Gastroesophageal sphincter (tissue), 4 donors: Measurements from ENCODE around the gene RDH11. TPM values are rescaled to one million over a fixed set of nuclear protein-coding genes. Genes with fewer than 3 reads are reported as not detected.
"Not testable (repeated sequence)": the region's sequence is repeated elsewhere in the genome, so short reads cannot be mapped to it uniquely, and the experiment has no call there.

Experiments used
- ATAC-seq: fragments of 150-250 bp; one replicate; pipeline ENCODE4 v1.9.1; 2016; ENCODE audit warnings: mild to moderate bottlenecking, moderate library complexity
- H3K27ac ChIP-seq, 4 donors: fragments of 200-600 bp; sonication (generic) in 3 of 4; 1 replicate in 3 of 4; 2 replicates in 1 of 4; pipeline ENCODE4 v1.5.1; 2016 to 2019
- H3K27me3 ChIP-seq: fragments of 200-600 bp; sonication (generic); one replicate; pipeline ENCODE4 v1.5.1; 2019
- H3K36me3 ChIP-seq, 2 donors: fragments of 200-600 bp; sonication (generic); one replicate each; pipeline ENCODE4 v1.5.1; 2019; ENCODE audit warnings: control low read depth in 1 of 2
- H3K4me1 ChIP-seq, 3 donors: fragments of 200-600 bp; sonication (generic); 1 replicate in 2 of 3; 2 replicates in 1 of 3; pipeline ENCODE4 v1.5.1; 2016 to 2019; ENCODE audit warnings: control low read depth in 2 of 3
- H3K4me3 ChIP-seq, 2 donors: fragments of 200-600 bp; sonication (generic); one replicate each; pipeline ENCODE4 v1.5.1; 2019; ENCODE audit warnings: mild to moderate bottlenecking in 1 of 2, moderate library complexity in 1 of 2
- H3K9me3 ChIP-seq, 3 donors: fragments of 200-600 bp; sonication (generic); one replicate each; pipeline ENCODE4 v1.5.1; 2017 to 2019; ENCODE audit warnings: control low read depth in 2 of 3
- CTCF ChIP-seq, 4 experiments: fragments of 200-600 bp in 2 of 4; fragments of 450-650 bp in 2 of 4; sonication (generic) in 1 of 4; IDR thresholded peaks; one replicate each; pipeline ENCODE4 v1.5.1; 2017 to 2019; ENCODE audit warnings: antibody characterized with exemption in 4 of 4, mild to moderate bottlenecking in 2 of 4, moderate library complexity in 2 of 4
- EP300 ChIP-seq: sonication (generic); formaldehyde crosslinking; IDR thresholded peaks from one replicate; pipeline ENCODE4 v1.6.1; 2017; ENCODE audit warnings: antibody characterized with exemption, mild to moderate bottlenecking
- POLR2A ChIP-seq, 2 donors: fragments of 450-650 bp; IDR thresholded peaks; one replicate each; pipeline ENCODE4 v1.6.1; 2017; ENCODE audit warnings: antibody characterized with exemption in 2 of 2, mild to moderate bottlenecking in 2 of 2, moderate library complexity in 1 of 2
- POLR2AphosphoS5 ChIP-seq: sonication (generic); formaldehyde crosslinking; IDR thresholded peaks from one replicate; pipeline ENCODE4 v1.6.1; 2017; ENCODE audit warnings: antibody characterized with exemption
- WGBS, 2 donors: methylation state at CpG; one replicate each; pipeline ENCODE4 v1.1.5; 2018; ENCODE audit warnings: low coverage in 1 of 2; 5-methylcytosine and 5-hydroxymethylcytosine counted together
- total RNA-seq, 4 donors: library from RNA; depleted of rRNA; stranded (reverse); fragments of >200 nt; gene quantifications; one replicate each; pipeline ENCODE4 v1.1.0, GENCODE V29; 2016

RDH11 gene
- total RNA-seq, 4 donors from 2014 or later: 38.5 to 42.5 (median 41.4) TPM

GRCh38 chr14:67727361-67727760 lies 31.8 kb upstream of the RDH11 start:
- Histone ChIP-seq H3K4me3 (no peak overlapping the region), H3K27ac (no peak overlapping the region), H3K9me3 (peaks cover 0 to 6% (median 0%) of the 10 kb centered on the region in 3 donors), H3K4me1 (peaks cover 0 to 6% (median 4%) of the 10 kb centered on the region in 3 donors), H3K36me3 (no peaks in the 10 kb centered on the region), H3K27me3 (peaks cover 7% of the 10 kb centered on the region)
- ATAC-seq: no peak
- TF ChIP-seq CTCF (IDR thresholded peaks at IDR 0.05) (no peak), POLR2AphosphoS5 (no peak), EP300 (no peak), POLR2A (IDR thresholded peaks at IDR 0.05) (no peak)
- WGBS, 2 donors: 93% methylated on average over 3 to 4 of the region's 7 CpGs

DNA sequence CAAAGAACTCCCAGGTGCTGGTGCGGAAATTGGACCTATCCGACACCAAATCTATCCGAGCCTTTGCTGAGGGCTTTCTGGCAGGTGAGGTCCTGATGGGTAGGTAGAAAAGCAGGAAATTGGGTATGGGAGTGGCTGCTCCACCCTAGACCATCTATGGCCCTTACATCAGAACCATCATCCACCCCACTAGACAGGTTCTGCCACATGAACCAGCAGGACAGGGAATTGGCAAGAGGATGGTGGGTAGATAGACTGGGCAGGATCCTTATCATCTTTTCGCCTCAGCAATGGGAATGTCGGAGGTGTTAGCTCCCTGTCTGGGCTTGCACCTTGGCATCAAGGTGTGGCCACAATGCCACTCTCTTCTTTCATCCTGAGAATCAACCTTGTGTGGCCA lies 29.6 kb upstream of the RDH11 start:
- Histone ChIP-seq H3K27ac (no peak overlapping the region), H3K36me3 (no peaks in the 10 kb centered on the region), H3K4me1 (peaks cover 0 to 11% (median 9%) of the 10 kb centered on the region in 3 donors), H3K9me3 (peaks cover 0 to 6% (median 0%) of the 10 kb centered on the region in 3 donors), H3K4me3 (no peak overlapping the region), H3K27me3 (peaks cover 7% of the 10 kb centered on the region)
- TF ChIP-seq POLR2A (IDR thresholded peaks at IDR 0.05) (no peak), CTCF (IDR thresholded peaks at IDR 0.05) (no peak), POLR2AphosphoS5 (no peak), EP300 (no peak)
- ATAC-seq: no peak
- 85 to 88% methylated on average over 2 to 5 of the region's 5 CpGs for WGBS, 2 donors

DNA sequence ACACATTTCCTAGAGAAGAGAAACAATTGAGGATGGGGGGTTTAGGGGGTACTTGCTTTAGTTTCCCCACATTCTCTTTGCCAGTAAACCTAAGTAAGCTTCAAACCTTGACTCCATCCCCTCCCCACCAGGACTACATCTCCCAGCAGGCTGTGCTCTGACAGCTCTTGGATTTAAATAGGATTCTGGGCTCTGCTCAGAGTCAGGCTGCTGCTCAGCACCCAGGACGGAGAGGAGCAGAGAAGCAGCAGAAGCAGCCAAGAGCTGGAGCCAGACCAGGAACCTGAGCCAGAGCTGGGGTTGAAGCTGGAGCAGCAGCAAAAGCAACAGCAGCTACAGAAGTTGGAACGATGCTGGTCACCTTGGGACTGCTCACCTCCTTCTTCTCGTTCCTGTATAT lies 26.7 kb upstream of the RDH11 start:
- Histone ChIP-seq H3K27me3 (peaks cover 7% of the 10 kb centered on the region), H3K9me3 (peaks cover 0 to 6% (median 0%) of the 10 kb centered on the region in 3 donors), H3K27ac (peak overlapping the region in 1 of 4 donors; percentile 4), H3K4me3 (no peak overlapping the region), H3K4me1 (peaks cover 0 to 11% (median 9%) of the 10 kb centered on the region in 3 donors), H3K36me3 (no peaks in the 10 kb centered on the region)
- TF ChIP-seq EP300 (no peak), POLR2AphosphoS5 (peak; percentile 16), CTCF (IDR thresholded peaks at IDR 0.05) (no peak)
- WGBS, 2 donors: 0 to 33% methylated on average over 2 to 3 of the region's 3 CpGs
- peak; percentile 89 for ATAC-seq

DNA sequence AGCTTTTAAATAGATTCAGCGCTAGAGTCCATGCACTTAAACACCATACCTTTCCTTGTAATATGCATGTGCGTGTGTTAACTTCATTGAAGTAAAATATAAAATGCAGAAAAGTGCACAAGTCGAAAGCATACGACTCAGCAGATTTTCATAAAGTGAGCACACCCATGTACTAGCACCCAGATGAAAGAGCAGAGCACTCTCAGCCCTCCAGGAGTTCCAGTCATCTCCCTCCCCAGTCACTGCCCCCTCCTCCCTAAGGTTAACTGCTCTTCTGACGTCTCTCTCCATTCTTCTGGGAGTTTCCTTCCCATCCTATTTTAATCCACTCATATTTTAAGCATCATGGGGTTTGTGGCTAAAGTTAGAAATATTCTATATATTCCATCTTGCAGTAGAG lies 26.3 kb upstream of the RDH11 start:
- TF ChIP-seq CTCF (IDR thresholded peaks at IDR 0.05) (no peak), POLR2AphosphoS5 (no peak), EP300 (no peak), POLR2A (IDR thresholded peaks at IDR 0.05) (no peak)
- peak overlapping the region in 1 of 4 donors; percentile 4 for H3K27ac ChIP-seq
- H3K4me1 ChIP-seq: peaks cover 0 to 11% (median 9%) of the 10 kb centered on the region in 3 donors
- peaks cover 7% of the 10 kb centered on the region for H3K27me3 ChIP-seq
- ATAC-seq: no peak
- H3K4me3 ChIP-seq: no peak overlapping the region
- no peaks in the 10 kb centered on the region for H3K36me3 ChIP-seq
- WGBS, 2 donors: 64 to 66% methylated on average over 5 of the region's 5 CpGs
- H3K9me3 ChIP-seq: peaks cover 0 to 4% (median 0%) of the 10 kb centered on the region in 3 donors

- H3K4me3 ChIP-seq: no peak overlapping the region
- H3K27me3 ChIP-seq: peaks cover under 1% of the 10 kb centered on the region
- peaks cover 0 to 11% (median 9%) of the 10 kb centered on the region in 3 donors for H3K4me1 ChIP-seq
- no peak for TF ChIP-seq EP300
- TF ChIP-seq POLR2A (IDR thresholded peaks at IDR 0.05): no peak
- no peak for TF ChIP-seq CTCF (IDR thresholded peaks at IDR 0.05)
- no peak for TF ChIP-seq POLR2AphosphoS5
- 49% methylated on average over 2 of the region's 2 CpGs; no CpG with 5 or more reads in 1 of the 2 donors for WGBS, 2 donors
- ATAC-seq: no peak
- H3K27ac ChIP-seq: no peak overlapping the region
- no peaks in the 10 kb centered on the region for H3K36me3 ChIP-seq
- no peaks in the 10 kb centered on the region for H3K9me3 ChIP-seq
These were observed 24.3 kb upstream of the RDH11 start for GRCh38 chr14:67719866-67720265.

DNA sequence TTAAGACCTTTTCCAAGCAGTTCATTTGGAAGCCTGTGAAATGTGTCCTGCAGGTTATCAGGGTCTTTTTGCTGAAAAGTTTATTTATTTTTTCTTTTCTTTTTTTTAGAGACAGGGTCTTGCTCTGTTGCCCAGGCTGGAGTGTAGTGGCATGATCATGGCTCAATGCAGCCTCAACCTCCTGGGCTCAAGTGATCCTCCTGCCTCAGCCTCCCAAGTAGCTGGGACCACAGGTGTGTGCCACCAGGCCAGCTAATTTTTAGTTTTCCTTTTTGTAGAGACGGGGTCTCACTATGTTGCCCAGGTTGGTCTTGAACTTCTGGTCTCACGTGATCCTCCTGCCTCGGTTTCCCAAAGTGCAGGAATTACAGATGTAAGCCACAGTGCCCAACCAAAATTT lies 23.8 kb upstream of the RDH11 start:
- H3K9me3 ChIP-seq, H3K27me3 ChIP-seq, H3K36me3 ChIP-seq, H3K27ac ChIP-seq, H3K4me3 ChIP-seq, ATAC-seq: not testable (repeated sequence)
- peaks cover 0 to 11% (median 9%) of the 10 kb centered on the region in 3 donors for H3K4me1 ChIP-seq
- 97% methylated on average over 3 of the region's 3 CpGs; no CpG with 5 or more reads in 1 of the 2 donors for WGBS, 2 donors
